HG03095 (cell line): Measurements from ENCODE around the gene OPTN.
A peak's percentile ranks its signal among the peaks of the same experiment; 100 is the strongest.
"Not testable (repeated sequence)": the region's sequence is repeated elsewhere in the genome, so short reads cannot be mapped to it uniquely, and the experiment has no call there.

Experiments
- ATAC-seq: cut with Tn5 transposase; IDR thresholded peaks from one replicate; pipeline ENCODE4 v1.9.1; 2021; ENCODE audit warnings: moderate library complexity; ENCODE audit not compliant: unreplicated experiment

The OPTN gene

DNA sequence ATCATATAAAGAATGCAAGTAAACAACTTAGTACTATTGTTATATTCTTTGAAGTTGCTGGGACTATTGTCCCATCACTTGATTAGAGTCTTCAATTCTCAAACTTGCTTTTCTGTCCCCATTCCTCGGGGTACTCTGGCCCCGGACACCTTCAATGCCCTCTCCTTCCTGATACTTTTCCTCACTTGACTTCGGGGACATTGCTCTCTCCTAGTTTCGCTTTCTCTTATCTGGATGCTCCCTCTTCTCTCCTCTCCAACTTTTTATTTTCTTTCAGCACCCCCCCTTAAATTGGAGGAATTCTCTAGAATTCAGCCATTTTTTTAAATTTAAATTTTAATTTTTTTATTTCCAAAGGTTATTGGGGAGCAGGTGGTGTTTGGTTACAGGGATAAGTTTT is 10.6 kb upstream of the OPTN start:
- ATAC-seq = no peak

DNA sequence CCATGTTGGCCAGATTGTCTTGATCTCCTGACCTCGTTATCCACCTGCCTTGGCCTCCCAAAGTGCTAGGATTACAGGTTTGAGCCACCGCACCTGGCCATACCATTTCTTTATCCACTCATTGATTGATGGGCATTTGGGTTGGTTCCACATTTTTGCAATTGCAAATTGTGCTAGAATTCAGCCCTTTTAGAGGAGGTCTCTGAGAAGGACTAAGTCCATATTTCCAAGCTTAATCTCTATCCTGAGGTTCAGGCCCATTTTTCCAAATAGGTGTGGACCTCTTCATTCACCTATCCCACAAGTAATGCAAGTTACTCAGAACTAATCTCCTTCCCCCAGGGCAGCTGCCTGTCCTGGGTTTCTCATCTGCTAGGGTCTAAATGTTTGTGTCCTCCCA is 9.7 kb upstream of the OPTN start:
- ATAC-seq = no peak

DNA sequence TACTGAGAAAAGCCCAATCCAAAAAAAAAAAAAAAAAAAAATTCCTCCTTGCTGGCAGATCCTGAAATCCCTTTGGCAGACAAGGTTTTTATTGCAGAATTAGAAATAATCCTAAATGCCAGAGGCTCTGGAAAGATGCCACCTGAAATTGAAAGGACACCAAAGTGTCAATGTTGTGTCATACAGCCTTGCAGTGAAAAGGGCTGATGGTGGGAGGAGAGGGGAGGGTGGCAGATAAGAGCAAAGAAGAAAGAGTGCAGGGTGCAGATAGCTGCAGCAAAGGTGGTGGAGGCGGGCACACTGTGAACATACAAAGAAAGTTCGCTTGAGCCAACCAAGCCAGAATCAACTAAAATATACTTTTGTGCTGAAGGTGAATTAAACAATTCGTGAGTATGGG is 8.2 kb upstream of the OPTN start:
- ATAC-seq = no peak

DNA sequence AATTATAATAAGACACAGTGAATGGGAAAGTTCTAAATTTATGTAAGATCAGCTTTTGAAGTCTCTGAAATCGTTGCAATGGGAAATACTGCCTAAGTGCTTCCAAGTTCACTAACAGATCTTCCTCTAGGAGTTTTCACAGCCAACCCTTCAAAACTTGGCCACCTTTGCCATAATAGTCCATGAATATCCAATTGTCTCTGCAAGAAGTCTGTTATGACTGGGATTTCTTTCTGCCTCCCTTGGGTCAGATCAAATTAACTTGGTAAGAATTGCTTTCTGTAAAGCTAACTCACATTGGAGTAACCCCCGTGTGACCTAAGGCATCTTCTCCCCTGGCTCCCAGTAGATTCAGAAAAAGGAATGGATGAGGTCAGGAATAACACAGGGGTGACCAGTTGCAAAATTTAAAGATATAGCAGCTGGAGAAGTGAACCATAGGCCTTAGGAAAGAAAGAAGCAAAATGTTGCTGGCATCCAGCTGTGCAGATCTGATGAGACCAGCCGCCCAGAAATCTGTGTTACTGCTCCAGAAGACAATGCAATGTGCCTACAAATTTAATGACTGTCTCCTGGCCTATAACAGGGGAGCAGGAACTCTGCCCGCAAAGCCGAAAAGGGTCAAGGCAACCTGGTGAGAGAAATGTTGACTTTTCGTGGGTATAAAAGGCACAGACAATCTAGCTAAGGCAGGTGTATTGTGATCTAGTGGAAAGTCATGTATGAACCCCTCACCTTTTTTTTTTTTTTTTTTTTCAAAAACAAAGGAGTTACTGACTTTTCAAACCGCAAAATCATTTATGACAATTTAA is 7.5 kb upstream of the OPTN start:
- ATAC-seq = no peak

DNA sequence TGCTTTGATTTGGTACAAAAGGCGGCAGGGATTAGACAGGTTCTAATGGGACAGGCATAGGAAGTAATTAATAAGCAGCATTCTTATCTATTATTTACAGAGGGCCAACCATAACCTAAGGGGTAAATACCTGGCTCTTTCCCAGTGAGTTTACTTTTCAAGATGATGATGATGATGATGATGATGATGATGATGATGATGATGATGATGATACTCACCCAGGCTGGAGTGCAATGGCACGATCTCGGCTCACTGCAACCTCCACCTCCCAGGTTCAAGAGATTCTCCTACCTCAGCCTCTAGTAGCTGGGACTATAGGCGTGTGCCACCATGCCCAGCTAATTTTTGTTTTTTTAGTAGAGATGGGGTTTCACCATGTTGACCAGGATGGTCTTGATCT is 5.9 kb upstream of the OPTN start:
- ATAC-seq = not testable (repeated sequence)

DNA sequence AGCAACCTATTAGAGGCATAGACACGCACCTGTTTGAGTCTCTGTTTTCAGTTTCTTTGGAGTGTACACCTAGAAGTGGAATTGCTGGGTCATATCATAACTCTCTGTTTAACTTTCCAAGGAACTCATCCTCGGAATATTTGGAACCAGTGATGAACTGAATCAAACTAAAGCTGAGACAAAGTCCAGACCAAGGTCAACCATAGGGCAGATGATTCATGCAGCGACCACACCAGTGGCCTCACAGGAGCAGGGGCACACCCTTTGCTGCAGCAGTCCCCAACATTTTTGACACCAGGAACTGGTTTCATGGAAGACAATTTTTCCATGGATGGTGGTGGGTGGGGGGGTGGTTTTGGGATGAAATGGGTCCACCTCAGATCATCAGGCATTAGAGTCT is 4.9 kb upstream of the OPTN start:
- no peak for ATAC-seq

DNA sequence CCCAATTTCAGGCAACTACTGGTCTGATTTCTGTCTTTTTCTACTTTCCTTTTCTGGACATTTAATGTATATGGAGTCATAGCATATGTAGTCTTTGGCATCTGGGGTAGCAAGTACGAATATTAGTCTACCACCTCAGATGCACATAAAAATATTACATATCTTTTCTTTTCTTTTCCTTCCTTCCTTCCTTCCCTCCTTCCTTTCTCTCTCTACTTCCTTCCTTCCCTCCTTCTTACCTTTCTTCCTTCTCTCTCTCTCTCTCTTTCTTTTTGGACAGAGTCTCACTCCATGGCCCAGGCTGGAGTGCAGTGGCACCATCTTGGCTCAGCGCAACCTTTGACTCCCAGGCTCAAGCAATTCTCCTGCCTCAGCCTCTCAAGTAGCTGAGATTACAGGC is 4.0 kb upstream of the OPTN start:
- ATAC-seq = no peak

DNA sequence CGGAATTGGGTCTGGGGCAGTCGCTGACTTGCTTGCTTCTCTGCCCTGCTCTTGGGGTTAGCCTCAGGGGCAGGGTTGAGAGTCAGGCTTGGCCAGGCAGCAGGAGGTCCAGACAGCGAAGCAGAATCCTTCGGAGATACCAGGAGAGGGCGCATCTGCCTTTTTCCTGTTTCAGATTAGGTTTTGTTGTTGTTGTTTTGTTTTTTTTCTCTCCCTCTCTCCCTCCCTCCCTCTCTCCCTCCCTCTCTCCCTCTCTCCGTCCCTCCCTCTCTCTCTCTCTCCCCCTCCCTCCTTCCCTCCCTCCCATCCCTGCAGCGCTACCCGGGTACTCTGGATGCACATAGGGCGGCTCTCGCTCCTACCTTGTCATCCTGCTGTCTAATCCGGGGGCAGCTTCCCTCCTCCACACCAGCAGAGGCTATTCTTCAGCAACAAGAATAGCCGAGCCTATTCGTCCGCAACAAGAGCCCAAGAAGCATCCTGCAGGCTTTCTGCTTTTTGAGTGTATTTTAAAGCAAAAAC is 758 bp upstream of the OPTN start:
- peak; percentile 38 for ATAC-seq

DNA sequence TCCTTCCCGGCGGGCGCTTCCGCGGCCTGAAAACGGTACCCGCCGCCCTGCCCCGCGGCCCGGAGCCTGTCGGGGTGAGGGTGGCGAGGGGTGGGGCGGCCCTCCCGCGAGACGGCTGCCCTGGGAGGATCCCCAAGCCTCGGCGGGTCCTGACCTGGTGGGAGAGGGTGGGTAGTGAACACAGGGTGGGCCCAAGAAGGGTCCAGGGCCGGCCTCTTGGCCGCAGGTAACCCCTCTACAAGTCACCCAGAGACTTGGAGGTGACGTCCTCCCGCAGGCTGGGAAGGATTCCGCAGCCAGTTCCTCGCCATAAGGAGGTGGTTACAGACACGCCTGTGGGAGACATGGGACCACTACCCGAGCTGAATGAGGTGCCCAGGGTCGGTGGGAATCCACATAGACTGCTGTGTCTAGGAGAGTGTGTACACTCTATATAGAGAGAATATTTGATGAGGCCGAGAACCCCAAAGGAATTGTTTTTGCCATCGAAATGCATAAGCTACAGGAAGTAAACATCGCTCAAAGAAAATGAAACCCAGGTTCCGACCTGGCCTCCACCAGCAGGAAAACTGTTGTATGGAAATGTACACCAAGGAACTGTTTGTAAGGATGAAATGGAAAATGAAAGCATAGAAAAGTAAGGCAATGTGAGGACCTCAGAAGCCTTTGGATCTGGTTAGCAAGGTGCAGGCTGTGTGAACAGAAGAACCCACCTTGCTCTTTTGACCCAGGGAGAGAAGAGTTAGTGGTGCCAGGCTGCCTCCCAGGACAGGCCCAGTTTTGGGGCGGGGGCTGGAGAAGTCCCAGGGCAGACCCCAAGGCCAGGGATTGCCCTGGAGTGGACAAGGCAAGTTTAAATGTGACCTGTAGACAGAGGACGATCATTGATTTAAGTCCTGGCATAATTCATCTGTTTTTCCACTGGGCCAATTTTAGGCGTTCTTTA is 659 bp downstream of the OPTN start:
- peak; percentile 27 for ATAC-seq

DNA sequence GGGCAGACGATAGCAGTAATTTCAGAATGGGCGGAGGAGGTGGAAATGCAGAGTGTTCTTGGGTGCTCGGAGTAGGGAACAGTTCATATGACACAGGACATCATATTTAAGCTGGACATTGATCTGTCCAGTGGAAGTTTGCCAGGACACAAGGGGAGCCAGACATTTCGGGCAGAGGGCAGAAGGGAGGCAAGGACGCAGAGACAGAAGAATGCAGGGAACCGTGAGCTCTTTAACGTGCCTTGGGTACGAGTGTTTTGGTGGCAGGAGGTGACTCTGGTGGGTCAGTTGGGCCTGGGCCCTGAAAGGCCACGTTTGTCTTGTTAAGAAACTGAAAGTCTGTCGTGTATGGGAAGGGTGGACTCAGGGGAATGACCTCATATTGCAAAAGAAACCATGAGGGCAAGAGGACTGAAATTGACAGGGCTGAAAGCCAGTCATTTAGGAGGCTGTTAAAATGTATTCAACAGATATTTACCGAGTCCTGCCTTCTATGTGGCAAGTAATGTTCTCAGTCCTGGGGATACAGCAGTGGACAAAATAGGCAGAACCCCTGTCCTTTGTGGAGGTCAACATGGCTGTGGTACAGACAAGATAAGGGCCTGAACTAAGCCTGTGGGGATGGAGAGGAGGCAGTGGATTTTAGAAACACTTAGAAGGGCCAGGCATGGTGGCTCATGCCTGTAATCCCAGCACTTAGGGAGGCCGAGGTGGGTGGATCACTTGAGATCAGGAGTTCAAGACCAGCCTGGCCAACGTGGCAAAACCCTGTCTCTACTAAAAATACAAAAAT is 2.2 kb downstream of the OPTN start:
- no peak for ATAC-seq

DNA sequence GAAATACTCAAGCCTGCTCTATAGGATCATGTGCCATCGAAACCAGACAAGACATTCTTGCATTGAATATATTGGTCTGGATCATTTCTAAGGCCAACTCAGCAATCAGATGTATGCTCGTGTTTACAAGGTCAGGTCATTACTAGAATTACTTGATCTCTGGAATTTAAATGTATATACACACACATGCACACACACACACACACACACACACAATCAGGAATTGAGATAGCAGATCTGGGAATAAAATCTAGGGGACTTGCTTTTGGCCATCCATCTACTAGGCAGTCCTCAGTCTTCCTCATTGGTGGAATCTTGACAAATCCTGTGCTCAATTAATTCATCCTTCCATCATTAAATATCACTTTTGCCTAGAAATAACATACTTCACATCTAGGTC is 3.6 kb downstream of the OPTN start:
- no peak for ATAC-seq

DNA sequence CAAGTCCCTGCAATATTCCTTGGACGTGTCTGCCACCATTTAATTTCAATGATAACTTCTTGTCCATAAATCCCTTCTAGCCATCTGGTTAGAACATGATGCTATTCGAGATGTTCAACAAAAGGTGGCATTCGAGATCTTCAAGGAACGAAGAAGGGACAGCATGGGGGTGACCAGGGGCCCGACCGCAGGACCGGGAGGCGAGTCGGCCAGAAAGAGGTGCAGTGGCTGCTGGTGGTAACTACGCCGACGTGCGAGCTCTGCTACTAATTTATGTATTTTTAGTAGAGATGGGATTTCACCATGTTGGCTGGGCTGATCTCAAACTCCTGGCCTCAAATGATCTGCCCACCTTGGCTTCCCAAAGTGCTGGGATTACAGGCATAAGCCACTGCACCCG is 4.7 kb downstream of the OPTN start:
- ATAC-seq = no peak

DNA sequence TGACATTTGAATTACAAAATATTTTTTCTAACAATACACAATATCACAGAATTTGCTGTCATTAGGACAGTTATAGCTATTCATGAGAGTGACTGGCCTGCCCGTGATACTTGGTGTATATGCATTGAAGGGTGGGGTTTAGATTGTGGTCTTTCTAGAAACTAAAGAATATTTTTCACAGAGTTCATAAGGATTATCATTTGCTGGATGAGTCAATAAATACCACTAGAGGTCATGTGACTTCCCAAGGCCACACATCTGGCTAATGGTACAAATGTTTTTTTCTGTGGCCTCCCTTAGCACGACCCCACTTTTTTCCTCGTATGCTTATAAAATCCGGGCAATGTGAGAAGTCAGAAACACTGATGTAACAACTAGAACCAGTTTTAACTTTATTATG is 5.2 kb downstream of the OPTN start:
- no peak for ATAC-seq

DNA sequence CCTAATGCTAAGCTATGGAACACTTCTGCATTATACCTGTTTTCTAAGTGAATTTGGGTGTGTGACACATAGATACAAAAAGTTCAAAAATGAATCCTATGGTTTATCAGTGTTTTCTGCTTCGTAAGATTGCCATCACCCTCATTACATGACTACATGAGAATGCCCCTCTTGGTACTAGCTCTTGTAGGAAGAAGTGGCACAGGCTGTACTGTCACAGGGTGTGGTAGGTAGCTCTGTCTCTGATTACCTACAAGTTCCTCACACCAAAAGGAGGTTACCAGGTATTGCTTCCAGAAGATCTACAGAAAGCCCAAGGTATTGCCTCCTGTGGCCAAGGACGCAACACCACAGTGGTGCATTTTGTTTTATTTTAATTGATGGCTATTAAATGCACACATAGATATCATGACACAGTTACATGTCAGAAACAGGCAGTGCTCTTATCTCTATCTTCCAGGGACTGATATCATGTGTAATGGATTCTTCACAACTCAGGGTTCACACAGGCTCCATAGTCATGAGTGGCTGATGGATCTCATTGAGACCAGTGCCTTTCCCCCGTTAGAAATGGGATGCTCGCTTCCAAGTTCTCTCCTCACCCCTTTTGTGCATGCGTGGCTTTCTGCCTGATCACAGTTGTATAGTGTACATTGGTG is 6.6 kb downstream of the OPTN start:
- ATAC-seq = no peak

DNA sequence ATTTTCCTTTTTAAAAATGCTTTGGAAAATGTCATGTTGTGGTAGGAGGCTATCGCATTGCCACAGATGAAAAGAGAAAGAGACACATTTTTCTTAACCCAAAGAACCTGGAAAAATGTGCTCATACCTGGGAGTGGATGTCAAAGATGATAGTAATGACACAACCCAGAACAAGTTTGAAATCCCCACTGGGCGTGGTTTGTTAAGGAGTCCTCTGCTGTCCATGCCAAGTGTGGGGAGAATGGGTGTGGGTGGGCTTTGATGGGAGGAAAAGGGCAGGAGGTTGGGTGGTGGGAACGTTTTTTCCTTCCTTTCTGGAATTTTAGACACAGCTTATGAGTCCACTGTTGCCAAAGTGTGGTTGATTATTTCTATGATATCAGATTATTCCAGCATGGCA is 10.9 kb downstream of the OPTN start:
- no peak for ATAC-seq

DNA sequence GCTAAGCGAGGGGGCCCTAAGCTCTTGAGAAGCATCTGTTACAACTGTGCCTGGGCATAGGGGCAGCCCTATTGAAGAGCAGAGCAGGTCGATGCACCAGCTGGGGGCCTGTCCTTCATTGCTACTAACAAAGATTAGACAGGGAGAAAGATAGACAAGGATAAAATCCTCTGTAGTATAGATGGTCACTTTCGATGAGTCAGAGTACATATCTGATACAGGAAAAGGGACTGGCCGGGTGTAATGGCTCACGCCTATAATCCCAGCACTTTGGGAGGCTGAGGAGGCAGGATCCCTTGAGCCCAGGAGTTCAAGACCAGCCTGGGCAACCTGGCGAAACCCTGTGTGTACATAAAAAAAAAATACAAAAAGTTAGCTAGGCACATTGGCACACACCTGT is 13.6 kb downstream of the OPTN start:
- no peak for ATAC-seq

DNA sequence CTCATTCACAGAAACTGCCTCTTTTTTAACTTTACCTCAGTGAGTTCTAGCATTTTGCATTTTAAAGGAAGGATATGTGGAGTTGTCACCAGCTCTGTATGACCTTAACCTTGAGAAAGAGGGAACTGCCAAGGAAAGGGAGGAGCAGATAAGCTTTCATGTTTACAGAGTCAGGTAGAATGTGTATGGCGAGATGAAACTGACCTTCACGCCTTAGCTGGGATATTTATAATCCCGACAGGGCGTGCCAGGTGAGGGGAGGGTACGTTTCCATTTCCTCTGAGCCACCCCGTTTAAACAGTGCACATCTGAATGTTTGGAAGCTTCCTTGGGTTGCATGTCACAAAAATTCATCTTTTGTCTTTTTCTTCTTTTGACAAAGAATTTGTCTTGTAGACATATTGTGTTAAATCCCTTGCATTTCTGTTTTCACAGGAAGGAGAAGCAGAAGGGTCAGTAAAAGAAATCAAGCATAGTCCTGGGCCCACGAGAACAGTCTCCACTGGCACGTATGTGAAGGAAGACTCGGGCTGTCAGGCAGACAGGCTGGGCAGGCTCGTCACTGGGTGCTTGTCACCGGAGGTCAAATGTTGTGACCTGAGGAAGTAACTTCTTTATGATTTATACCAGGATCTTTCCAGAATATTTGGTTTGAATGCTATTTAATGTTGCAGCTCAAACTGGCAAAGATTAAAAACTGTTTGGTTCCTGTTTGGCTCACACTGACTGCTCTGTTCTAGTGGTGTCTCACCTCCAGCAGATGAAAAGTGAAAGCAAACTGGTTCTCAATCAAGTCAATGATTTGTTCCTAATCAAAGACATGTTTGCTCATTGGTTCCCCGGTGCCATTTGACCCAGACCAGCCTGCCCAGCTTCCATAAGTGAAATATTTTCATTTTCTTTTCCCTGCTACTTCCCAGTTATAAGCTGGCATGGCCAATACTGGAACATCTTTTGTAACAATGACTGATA is 16.2 kb downstream of the OPTN start:
- ATAC-seq = peak; percentile 56

DNA sequence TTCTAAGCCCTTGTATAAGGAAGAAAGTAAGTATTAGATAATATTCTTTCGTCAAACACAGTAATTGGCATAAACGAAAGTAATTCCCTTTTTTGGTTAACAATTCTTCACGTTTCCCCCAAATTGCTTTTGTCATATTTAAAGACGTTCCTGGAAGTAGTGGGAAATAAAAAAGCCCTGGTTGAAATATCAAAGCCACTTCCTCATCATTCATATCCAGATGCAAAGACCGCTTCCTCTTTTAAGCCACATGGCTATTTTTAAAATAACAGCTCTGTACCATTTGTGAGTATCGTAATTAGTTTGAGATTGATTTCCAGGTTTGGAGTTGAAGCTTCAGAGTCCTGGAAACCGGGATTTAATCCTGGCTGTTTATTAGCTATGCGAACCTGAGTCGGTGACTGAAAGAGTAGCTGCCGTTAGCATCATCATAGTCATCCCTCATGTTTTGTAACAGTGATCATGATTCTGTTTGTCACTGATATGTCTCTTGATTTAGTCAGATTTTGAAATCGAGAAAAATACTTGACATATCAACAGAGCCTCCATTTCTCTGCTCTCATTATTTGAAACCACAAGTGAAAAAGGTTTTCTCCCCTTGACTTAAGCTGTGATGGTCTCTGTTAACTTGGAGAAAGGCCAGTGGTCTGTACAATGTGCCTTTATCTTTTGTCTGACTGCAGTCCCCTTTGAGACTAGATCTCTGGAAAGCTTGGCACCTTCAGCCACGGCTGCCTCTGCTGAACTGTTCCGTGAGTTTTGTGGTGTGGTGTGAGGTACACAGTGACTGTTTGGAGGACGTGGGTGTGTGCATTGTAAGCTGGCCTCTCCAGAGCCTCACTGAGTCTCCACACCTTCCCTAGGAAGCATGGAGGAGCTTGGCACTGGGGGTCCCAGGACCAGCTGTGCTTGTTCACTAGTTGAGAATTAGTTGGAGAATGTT is 18.1 kb downstream of the OPTN start:
- no peak for ATAC-seq
